GM11168 (cell line): ENCODE measurements around the gene MRPL37.
"Not testable (repeated sequence)": the region's sequence is repeated elsewhere in the genome, so short reads cannot be mapped to it uniquely, and the experiment has no call there.

Source experiments
- in situ Hi-C: fragments of 300-500 bp; cut with MboI; formaldehyde crosslinking; loops from one replicate; pipeline ENCODE4 v1.12.0; 2022; ENCODE audit warnings: low sequenced_read_pairs; ENCODE audit not compliant: unreplicated experiment

MRPL37 gene

GRCh38 chr1:54171606-54172005 lies 28.4 kb upstream of the MRPL37 start:
- in situ Hi-C loops, result no loop called here

- in situ Hi-C loops, result no loop called here
Observed at GRCh38 chr1:54172614-54173599, 27.1 kb upstream of the MRPL37 start.

GRCh38 chr1:54173681-54174080 lies 26.3 kb upstream of the MRPL37 start:
- in situ Hi-C loops, result no loop called here

- in situ Hi-C loops, result no loop called here
Observed at GRCh38 chr1:54174106-54174505, 25.9 kb upstream of the MRPL37 start.

- in situ Hi-C loops, result no loop called here
Observed at GRCh38 chr1:54176621-54177327, 23.2 kb upstream of the MRPL37 start.

- in situ Hi-C loops, result no loop called here
Observed at GRCh38 chr1:54177726-54178125, 22.2 kb upstream of the MRPL37 start.

GRCh38 chr1:54178296-54179070 lies 21.5 kb upstream of the MRPL37 start:
- in situ Hi-C loops, result no loop called here

- in situ Hi-C loops, result no loop called here
Observed at GRCh38 chr1:54180701-54181360, 19.1 kb upstream of the MRPL37 start.

- in situ Hi-C loops, result no loop called here
Observed at GRCh38 chr1:54186056-54186455, 13.9 kb upstream of the MRPL37 start.

- in situ Hi-C loops, result no loop called here
Observed at GRCh38 chr1:54188291-54188690, 11.7 kb upstream of the MRPL37 start.

- in situ Hi-C loops, result no loop called here
Observed at GRCh38 chr1:54190526-54190925, 9.4 kb upstream of the MRPL37 start.

GRCh38 chr1:54191525-54191924 lies 8.4 kb upstream of the MRPL37 start:
- in situ Hi-C loops, result no loop called here

GRCh38 chr1:54193453-54193852 lies 6.5 kb upstream of the MRPL37 start:
- in situ Hi-C loops, result no loop called here

- in situ Hi-C loops, result no loop called here
Observed at GRCh38 chr1:54199151-54199764, 709 bp upstream of the MRPL37 start.

- in situ Hi-C loops, result no loop called here
Observed at GRCh38 chr1:54200519-54200997, 591 bp downstream of the MRPL37 start.

GRCh38 chr1:54204199-54204598 lies 4.2 kb downstream of the MRPL37 start:
- in situ Hi-C loops, result no loop called here

GRCh38 chr1:54207287-54207686 lies 7.3 kb downstream of the MRPL37 start:
- in situ Hi-C loops, result no loop called here

- in situ Hi-C loops, result not testable (repeated sequence)
Observed at GRCh38 chr1:54207896-54208295, 7.9 kb downstream of the MRPL37 start.

GRCh38 chr1:54212872-54213271 lies 12.9 kb downstream of the MRPL37 start:
- in situ Hi-C loops, result no loop called here

- in situ Hi-C loops, result no loop called here
Observed at GRCh38 chr1:54215523-54215922, 15.6 kb downstream of the MRPL37 start.
